GM21825 (cell line): ENCODE measurements around the gene PAX7.

Source experiments
- ATAC-seq: cut with Tn5 transposase; IDR thresholded peaks from one replicate; pipeline ENCODE4 v1.9.1; 2021; ENCODE audit warnings: mild to moderate bottlenecking, moderate library complexity; ENCODE audit not compliant: unreplicated experiment

The PAX7 gene

DNA sequence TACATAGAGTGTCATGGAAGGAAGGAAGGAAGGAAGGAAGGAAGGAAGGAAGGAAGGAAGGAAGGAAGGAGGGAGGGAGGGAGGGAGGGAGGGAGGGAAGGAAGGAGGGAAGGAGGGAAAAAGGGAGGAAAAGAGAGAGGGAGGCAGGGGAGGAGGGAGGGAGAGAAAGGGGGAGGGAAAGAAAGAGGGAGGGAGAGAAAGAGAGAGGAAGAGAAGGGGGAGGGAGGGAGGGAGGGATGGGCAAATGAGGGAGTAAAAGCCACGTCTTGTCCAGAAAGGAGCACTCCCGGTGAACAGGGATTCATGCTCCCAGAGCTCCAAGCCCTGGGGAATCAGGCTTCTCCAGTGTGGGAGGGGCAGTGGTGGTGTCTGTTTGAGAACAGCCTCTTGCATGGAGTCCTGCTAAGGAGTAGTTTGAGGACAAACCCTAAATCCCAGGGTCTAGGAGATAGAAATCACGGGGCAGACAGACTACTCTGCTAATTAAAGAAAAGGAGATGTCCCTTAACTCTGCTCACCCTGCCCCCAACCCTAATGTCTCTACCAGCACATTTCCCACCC is 157.3 kb downstream of the PAX7 start:
- ATAC-seq, result no peak

DNA sequence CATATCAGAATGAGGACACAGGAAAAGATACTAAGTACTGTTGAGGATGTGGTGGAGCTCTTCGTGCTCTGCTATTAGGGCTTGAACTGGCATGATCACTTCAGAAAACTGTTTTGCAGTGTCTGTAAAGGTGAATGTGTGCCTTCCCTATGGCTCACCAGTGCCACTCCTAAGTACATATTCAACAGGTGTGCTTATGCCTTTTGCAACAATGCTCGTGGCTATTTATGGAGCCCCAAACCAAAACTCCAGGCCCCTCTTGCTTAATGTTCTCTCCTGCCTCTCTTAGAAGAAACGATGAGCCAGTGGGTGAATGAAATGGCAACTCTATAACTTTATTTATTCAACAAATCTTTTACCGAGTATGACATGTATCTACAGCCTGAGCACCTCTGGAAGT is 158.6 kb downstream of the PAX7 start:
- no peak for ATAC-seq

DNA sequence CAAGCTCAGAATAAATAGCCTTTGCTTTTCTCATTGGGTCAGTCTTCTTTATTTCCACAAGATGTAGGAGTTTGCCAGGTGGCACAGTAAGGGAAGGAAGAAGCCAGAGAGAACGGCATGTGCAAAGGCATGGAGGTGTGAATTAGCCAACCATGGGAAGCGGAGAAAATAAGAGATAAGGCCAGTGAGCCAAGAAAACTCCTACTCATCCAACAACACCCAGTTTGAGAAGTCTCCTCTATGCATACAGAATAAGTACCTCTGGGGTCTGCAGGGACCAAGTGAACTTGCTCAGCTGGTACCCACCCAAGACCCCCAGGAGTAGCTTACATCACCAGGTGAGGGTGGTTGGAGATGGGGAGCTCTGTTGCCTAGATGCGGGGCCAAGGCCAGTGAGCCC is 162.1 kb downstream of the PAX7 start:
- no peak for ATAC-seq

DNA sequence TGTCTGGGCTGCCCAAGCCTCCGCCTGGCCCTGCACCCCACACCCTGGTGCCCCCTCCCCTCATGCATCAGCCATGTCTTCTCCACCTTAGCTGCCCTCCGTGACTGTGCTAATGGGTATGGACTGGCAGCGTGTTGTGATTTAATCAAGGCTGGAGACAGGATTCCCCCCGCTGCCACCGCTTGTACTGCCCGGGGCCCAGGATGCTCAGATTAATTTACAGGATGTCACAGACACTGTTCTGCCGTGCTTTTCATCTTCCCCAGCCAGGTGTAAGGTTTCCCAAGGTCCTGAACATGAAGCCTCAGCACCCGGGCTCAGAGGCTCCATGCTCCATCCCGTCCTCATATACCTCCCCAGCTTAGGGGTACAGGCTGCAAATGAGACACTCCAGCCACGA is 162.5 kb downstream of the PAX7 start:
- ATAC-seq, result no peak

DNA sequence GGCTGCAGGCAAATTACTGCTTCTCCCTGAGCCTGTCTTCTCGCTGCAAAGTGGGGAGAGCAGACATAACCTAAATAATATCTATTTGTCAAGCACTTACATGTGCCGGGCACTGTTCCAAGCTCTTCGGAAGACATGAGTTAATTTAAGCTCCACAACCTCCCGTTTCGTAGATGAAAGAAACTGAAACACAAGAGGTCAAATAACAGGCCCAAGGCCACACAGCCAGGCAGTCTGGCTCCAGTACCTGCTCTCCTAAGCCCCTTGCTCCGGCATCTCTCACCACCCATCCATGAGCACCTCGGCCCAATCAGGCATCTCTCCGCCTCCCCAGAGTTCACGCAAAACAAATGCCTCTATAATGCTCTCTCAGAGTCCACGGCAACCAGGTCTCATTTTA is 163.4 kb downstream of the PAX7 start:
- no peak for ATAC-seq

DNA sequence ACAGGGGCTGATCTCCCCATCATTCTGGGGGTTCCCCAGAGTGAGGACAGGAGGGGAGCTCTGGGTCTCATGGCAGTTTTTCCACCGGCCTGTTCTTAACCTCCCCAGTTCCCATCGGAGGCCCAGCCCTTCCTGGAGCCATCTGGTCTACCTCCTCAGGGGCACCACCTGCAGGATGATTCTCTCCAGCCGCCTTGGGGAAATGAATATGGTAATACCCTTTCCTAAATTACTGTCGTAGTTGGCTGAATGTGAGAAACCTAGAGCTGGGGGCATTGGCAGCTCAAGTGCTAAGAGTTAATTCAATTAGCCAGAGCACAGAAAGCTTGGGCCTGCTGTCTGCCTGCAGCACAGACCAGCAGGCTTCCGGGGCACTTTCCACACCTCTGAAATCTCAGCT is 163.9 kb downstream of the PAX7 start:
- no peak for ATAC-seq

DNA sequence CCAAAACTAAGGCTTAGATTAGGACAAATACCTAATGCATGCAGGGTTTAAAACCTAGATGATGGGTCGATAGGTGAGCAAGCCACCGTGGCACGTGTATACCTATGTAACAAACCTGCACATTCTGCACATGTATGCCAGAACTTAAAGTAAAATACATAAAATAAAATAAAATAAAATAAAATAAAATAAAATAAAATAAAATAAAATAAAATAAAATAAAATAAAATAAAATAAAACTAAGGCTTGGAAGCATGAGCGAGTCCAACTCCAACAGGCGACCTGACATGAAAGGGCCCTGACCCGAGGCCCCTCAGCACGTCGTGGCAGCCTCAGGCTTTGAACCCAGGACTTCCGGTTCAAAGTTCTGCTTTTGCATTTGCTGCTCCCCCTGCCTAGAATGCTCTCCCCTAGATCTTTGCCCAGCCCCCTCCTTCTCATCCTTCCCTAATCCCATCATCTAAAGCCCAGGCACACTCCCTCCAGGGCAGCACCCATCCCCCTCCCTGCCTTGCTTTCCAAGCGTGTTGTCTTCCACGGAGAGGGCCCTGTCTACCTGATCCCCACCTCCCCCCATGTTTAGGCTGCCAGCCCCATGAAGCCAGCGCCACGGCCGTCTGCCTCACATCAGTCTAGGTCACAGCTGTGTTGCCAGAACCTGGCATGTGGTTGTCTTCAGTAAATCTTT is 164.5 kb downstream of the PAX7 start:
- ATAC-seq, result no peak

DNA sequence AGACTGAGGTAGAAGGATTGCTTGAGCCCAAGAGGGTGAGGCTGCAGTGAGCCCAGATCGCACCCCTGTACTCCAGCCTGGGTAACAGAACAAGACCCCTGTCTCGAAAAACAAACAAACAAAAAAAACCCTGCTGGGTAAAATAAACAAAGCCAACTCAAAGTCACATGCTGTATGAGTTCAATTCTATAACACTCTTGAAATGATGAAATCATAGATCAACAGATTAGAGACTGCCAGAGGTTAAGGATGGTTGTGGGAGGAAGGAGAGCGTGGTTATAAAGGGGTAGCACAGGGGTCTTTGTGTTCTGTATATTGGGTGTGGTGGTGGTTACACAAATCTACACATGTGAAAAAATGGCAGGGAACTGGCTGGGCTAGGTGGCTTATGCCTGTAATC is 166.3 kb downstream of the PAX7 start:
- no peak for ATAC-seq
